GM12873 (cell line): Measurements from ENCODE around the gene PKN2.

ENCODE experiments used
- TF ChIP-seq, protein P1 (sequence below): IDR thresholded peaks from 2 replicates; pipeline ENCODE4 v1.5.1; 2012; ENCODE audit warnings: low read depth, mild to moderate bottlenecking, moderate library complexity, low read length, control low read depth; ENCODE audit not compliant: insufficient read depth; ENCODE audit errors: missing control alignments

The PKN2 gene

DNA sequence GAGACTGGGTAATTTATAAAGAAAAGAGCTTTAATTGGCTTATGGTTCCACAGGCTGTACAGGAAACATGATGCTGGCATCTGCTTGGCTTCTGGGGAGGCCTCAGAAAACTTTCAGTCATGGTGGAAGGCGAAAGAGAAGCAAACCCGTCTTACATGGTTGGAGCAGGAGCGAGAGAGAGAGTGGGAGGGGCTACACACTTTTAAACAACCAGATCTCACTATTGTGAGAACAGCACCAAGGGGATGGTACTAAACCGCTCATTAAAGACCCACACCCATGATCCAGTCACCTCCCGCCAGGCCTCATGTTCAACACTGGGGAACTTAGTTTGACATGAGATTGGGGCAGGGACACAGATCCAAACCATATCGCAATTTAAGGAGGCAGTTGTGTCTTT, 69.4 kb downstream of the PKN2 start:
- TF ChIP-seq, protein P1, sequence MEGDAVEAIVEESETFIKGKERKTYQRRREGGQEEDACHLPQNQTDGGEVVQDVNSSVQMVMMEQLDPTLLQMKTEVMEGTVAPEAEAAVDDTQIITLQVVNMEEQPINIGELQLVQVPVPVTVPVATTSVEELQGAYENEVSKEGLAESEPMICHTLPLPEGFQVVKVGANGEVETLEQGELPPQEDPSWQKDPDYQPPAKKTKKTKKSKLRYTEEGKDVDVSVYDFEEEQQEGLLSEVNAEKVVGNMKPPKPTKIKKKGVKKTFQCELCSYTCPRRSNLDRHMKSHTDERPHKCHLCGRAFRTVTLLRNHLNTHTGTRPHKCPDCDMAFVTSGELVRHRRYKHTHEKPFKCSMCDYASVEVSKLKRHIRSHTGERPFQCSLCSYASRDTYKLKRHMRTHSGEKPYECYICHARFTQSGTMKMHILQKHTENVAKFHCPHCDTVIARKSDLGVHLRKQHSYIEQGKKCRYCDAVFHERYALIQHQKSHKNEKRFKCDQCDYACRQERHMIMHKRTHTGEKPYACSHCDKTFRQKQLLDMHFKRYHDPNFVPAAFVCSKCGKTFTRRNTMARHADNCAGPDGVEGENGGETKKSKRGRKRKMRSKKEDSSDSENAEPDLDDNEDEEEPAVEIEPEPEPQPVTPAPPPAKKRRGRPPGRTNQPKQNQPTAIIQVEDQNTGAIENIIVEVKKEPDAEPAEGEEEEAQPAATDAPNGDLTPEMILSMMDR, result no peak

DNA sequence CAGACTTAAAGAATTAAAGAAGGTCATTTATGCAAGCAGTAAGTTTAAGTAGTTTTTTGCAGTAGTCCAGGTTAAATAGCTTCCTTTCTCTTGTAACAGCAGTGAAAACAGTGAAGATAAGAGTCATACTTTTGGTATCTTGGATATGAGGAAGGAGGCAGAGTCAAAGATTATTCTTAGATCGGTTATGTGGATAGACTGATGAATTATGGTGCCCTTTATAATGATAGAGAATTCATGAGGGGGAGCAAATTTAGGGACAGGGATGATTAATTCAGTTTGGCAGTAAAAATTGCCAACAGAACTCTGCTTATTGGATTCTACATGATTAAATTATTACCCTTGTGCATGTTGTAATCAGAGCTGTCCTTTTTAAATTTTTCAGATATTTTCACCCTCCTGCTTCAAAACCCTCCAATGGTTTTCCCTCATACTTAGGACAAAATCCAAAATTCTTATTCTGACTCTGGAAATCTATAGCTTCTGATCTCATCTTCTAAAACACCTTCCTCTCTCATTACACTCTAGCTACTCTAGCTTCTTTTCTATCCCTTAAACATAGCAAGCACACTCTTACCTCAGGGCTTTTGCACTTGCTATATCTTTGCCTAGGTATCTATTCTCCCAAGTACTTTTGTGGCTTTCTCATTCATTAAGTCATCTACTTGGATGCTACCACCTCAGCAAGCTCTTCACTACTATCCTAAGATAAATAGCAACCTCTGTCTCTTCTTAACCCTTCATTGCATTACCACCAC, 79.8 kb downstream of the PKN2 start:
- TF ChIP-seq, protein P1, result no peak

DNA sequence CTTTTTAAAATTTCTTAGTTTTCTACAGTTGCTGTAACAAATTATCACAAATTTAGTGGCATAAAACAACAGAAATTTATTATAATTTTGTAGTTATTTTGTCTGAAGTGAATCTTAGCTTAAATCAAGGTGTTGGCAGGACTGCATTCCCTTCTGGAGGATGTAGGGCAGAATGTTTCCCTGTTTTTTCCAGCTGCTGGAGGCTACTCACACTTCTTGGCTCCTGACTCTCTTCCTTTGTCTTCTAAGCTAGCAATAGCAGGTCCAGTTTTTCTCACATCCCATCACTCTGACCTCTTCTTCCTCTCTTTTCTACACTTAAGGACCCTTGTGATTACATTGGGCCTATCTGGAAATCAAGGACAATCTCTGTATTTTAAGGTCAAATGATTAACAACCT, 84.1 kb downstream of the PKN2 start:
- TF ChIP-seq, protein P1, result no peak

DNA sequence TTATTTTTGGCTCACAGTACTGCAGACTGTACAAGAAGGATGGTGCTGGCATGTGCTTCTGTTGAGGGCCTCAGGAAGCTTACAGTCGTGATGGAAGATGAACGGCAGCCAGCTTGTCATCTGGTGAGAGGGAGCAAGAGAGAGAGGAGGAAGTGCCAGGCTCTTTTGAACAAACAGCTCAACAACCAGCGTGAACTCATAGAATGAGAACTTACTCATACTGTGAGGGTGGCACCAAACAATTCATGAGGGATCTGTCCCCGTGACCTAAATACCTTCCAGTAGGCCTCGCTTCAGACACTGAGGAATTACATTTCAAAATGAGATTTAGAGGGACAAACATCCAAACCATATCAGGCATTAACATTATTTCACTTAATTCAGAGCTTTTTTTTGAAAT, 84.7 kb downstream of the PKN2 start:
- TF ChIP-seq, protein P1, result no peak

DNA sequence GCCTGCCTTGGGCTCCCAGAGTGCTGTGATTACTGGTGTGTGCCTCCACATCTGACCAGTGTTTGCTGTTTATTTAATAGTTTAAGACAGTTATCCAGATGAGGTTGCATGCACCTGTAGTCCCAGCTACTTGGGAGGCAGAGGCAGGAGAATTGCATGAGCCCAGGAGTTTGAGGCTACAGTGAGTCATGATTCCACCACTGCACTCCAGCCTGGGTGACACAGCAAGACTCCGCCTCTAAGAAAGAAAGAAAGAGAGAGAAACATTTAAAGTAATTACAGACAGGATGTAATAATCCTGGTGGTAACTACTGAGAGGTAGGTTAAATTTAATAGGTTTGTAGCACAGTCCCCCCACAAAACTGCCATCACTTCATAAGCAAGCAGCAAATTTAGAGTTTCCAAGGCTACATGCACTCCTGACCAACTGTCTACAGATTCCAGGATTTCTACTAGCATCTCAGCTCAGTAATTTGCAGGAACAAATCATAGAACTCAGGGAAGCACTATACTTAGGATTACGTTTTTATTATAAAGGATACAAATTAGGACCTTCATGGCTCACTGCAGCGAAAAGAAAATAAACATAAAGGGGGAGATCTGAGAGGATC, 89.6 kb downstream of the PKN2 start:
- TF ChIP-seq, protein P1, result no peak

DNA sequence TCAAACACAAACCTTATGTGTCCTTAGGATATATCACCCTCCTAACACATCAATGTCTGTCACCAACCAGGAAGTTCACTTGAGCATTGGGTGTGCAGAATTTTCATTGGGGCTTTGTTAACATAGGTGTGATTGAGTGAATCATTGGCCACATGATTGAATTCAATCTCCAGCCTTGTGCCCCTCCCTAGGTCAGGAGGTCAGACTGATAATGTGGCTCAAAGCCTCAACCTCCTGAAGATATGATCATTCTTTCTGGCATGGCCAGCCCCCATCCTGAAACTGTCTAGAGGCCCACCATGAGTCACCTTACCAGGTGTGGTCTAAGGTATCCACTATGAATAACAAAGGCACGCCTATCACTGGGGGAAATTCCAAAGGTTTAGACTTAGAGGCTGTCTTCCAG, 90.1 kb downstream of the PKN2 start:
- TF ChIP-seq, protein P1, result no peak

DNA sequence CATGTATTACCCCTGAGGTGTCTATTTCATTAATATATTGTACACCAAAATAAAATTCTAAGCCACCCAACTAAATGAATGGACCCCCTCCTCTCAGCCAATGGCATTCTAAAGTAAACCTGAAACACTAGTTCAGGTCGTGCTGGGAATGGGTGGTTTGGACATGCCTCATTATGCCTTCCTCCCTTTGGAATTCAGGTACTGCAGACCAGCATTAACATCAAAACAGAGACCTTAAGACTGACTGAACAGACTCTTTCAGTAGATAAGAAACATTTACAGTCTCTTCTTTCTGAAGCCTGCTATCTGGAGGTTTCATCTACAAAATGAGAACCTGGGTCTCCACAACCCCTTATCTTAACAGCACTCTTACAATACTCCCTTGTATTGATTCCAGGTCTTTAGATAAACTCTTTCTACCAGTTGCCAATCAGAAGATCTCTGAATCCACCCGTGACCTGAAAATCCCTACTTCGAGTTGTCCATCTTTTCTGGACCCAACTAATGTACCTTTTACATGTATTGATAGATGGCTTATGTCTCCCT, 93.6 kb downstream of the PKN2 start:
- TF ChIP-seq, protein P1, result no peak
